Kidney capillary endothelial cell (primary cell): ENCODE measurements around the gene CD40LG.

Experiments used
- DNase-seq: peaks from one replicate; pipeline ENCODE4 v3.0.0-alpha.2; 2018; ENCODE audit warnings: low spot score

Gene CD40LG

DNA sequence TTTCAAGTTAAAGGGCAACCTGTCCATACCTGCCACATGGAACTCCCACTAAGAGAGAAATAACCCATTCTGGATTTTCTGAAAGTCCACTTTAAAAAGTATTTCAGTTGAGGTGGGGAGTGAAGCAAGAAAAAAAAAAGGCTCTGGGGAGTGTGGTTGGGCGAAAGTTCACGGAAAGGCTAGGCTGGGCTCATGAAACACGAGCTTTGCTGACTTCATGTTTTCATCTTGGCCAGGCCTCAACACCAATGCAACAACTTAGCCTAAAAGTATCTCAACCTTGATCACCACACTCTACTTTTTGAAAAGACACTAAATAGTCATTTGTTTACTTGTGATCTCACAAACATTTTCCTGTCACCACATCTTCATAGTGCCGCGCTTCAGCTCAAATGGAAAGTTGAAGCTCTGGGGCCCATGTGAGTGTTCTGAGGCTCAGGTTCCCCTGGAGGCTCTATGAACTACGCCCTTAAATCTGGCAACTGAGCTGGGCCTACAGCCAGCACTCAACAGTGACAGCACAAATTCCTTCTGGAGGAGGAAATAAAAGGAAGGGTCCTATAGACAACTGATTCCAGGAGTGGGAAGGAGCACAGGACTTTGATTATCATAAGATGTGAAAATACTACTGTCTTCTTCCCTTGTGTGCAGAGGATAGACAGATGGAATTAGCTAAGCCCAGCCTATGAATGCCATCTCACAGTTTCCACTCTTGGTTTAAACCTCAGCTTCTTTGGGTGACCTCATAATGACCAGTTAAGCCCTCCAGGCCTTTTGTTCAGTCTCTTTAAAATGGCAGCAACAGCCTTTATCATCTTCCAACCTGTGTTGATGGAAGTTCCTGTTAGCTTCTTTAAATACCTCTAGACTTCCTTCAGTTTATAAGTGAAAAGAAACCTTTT is 5.1 kb downstream of the CD40LG start:
- DNase-seq: no peak

DNA sequence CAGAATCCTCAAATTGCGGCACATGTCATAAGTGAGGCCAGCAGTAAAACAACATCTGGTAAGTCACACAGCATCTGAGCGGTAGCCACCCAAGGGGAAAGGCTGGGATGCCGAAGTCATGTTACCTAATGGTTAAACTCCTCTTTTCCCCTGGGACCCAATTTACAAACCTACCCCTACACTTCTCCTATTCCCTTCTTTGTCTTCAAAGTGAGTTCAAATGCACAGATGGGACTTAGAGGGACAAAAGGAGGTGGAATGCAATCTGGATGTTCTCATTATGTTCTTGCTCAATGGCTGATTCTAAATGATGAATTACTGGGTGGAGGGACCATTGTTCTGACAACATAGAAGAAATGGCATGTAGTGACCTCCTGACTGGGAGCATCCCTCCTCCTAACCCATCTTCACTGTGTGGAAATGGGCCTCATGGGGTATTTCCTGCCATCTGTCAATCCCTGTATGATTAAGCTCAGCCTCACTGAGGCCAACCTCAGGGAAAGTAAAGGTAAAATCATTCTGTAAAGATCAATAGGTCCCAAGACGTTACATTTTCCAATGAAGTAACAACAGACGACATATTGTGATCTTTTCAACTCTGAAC is 8.5 kb downstream of the CD40LG start:
- no peak for DNase-seq

DNA sequence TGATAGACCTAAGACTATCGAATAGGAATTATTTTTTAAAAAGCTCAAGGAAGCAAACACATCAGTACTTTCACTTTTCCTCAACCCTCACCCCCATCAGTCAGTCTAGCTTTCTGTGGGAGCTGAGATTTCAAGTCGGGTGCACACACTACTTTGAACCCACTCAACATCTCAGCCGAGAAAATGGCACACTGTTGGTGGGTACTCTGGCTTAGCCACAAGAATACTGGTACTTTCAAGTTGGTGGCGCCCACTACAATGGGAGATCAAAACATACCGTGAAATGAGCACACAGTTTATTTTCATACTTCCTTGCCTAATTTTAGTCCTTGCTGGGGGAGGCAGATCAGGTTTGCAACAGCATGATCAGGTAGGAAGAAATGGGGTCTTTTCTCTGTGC is 10.2 kb downstream of the CD40LG start:
- DNase-seq: no peak

DNA sequence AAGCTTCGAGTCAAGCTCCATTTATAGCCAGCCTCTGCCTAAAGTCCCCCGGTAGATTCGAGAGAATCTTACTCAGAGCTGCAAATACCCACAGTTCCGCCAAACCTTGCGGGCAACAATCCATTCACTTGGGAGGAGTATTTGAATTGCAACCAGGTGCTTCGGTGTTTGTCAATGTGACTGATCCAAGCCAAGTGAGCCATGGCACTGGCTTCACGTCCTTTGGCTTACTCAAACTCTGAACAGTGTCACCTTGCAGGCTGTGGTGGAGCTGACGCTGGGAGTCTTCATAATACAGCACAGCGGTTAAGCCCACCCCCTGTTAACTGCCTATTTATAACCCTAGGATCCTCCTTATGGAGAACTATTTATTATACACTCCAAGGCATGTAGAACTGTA is 11.2 kb downstream of the CD40LG start:
- DNase-seq: no peak

DNA sequence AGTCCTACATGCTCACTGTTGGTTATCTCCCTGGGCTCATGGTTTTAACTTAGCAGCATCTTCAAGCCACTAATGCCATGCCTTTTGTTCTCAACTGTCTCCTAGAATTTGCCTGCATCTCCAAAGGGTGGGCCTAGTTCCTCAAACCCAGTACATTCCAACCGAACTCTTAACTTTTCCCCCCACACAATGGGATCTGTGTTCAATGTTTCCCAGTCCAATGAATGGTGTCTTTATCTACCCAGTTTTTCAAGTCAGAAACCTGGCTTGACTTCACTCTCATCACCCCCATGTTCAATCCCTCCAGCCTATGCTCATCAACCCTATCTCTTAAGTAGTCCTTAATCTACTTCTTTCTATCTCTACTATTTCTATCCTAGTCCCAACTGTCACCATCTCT is 12.9 kb downstream of the CD40LG start:
- no peak for DNase-seq

DNA sequence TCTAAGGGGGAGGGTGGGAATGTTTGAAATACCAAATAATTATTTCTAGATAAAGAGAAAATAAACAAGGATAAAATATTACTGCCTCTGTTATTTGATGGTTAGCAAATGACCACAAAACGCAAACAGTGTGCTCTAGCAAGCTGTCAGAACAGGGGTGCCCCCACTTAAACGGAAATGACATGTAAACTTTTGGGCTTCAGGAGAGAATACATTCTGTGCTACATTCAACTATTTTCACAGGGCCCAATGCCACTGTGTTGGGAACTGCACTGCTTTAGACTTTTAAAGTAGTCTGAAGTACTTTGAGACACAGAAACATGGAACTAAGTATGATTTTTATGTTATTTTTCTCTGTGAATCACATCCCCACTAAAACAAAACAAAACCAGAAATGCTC is 14.1 kb downstream of the CD40LG start:
- DNase-seq: no peak

DNA sequence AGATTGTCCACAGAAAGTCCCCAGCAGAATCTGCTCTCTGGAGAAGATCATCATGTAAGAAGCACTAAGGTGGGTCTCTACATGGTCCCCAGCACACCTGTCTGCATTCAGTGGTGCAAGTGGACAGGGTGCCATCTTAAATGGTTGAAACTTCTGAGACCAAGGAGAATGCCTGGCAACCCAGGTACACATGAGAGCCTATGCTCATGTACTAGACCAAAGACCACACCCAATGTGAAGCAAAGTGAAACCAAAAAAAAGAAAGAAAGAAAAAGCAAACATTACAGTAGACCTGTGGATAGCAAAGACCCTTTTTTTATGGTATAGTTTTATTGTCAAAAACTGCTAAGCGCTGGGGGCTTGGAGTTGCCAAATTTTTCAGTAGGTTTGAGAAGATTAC is 15.0 kb downstream of the CD40LG start:
- no peak for DNase-seq

DNA sequence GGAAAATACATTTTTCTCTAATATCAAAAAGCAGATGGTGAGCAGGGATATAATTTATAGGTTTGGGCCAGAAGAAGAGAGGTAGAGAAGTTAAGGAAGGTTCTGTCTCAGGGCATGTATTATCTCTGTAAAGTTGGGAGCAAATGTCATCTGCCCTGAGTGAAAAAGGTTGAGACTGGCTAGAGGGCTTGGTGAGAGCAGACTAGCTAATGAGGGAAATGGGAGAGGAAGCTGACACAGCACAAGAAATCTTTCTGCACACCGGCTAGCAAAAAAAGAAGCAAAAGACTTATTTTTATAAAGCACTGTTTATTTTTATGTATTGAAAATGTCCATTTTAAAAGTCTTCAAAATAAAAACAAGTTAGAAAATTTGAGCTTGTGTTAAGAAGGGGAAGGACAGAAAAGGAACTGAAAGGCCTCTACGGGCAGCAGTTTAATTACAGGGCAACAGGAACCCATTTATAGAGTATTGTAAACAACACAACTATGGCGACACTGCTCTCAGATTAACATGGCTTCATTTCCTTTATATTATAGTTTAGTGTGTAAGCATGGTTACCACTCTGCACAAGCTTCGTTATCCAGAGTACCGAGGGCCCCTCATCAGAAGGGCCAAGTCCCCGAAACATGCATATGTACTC is 17.4 kb downstream of the CD40LG start:
- DNase-seq: no peak

DNA sequence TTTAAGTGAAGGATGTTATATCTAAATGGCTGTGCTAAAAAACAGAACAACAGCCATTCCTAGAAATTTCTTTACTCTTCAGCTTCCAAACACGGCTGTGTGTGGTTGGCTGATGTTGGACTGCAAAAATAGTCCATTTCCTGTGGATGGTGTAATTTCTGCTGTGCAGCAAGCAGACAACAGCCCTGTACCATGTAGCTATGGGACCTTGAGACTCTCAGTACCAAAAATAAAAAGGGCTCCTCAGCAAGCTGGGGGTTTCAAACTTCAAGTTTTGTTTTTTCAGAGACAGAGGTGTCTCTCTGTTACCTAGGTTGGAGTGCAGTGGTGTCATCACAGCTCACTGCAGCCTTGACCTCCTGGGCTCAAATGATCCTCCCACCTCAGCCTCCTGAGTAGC is 18.1 kb downstream of the CD40LG start:
- DNase-seq: no peak

DNA sequence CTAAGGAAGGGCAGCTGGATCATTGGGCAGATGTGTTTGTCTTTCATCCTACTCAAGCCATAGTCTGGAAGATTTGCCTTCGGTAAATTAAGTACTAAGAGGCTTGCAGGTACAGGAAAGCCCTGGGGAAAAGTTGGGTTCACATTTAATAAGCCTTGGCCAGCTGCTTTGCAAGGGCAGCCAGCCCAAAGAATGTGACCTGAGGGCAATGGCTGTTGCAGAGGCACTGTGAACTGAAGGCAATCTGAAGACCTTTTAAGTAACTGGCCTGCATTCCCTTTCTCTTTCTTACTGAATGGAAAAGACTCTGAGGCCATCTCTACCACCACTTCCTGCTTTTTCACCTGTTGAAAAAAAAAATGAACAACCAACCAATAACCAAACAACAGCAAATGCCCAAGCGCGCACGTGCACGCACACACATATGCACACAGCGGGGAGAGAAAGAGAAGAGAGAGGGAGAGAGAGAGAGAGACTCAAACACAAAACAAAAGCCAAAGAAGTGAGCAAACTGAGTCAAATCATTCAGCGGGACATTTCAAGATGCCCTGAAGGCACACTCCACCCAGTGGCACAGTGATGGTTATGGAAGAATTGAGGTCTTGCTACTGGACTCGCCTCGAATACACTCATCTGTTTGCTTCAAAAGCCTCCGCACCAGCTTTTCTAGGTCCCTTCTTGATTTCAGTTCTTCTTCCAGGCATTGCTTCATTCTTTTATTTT is 19.6 kb downstream of the CD40LG start:
- no peak for DNase-seq

DNA sequence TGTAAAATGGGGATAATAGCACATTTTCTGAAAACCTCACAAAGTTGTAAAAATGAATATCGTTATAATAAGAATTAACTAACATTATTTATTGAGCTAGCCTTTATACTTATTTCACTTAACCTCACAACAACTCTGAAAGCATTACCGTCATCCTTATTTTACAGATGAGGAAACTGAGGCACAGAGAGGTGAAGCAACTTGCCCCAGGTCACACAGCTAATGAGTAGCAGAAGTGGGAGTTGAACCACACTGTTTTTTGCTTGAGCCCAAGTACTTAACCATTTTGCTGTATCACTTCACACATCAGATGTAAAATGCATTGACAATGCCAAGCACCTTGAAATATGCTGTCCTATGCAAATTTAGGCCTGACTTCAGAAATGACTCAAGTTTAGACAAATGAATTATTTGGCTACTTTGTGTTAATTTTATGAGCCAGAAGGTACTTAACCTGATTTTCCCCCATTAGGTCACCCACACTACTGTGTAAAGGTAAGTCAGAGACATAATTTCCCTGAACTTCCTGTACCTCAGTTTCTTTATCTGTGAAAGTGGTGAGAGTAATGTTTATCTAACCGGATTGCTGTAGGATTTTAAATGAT is 23.1 kb downstream of the CD40LG start:
- DNase-seq: no peak

DNA sequence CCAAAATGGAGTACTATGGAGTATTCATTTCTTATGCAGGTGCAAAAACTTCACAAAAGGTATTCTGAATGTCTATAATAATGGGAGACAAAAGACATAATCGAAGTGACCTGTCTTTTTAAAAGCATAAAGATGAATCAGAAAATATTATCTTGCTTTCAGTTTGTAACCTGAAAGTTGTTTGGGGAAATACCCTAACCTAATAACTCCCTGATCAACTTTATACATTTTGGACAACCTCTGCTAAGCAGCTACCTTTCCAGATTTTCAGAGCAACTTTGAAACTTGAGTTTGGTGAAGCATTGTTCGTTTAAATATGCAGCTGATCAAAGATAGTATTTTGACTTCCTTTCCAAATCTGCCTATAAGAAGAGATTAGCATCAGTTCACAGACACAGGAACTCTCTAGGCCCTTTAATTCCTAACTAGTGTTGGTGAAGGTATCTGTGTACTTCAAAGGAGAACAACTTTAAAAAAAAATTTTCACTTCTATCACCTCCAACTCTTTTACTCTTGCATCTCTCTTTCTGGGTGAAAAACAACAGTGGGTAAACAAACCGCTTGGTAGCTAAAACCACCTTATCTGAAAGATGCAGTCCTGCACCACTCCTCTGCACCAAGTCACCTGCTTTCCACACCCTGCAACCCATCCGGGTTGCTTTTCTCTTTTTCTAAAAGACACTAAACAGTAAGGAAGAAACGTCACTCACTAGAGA is 26.5 kb downstream of the CD40LG start:
- DNase-seq: no peak

DNA sequence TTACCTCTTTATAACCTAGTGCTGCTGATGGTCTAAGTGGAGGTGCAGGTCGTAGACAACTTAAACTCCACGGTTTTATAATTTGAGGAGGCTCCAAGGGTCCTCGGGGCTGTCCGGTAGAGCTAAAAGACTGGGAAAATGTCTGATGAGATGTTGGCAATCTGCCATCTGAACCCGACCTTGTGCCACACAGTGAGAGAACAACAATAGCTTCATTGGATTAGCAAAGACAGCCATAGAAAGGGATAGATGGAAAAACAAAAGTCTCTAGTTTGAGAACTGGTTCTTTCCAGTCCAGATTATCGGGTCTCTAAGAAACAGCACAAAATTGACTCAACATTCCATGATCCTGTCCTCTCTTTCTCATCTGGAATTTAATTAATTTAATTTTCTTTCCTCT is 31.6 kb downstream of the CD40LG start:
- DNase-seq: no peak

DNA sequence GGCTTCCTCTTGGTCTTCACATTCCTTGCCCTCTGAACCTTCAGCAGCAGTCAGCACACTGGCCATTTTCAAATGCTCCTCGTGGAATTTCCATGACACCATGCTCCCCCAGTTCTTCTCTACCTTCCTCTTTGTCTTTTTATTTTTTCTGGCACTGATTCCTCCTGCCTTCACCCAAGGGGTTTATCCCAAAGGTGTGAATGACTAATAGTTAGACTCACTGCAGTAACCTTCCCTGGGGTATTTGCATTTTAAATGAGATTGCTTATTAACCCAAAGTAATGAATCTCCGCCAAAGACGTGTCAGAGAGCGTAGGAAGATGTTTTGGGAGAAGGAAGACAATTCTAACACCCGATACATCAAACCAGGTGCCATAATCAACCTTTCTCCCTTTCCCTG is 36.2 kb downstream of the CD40LG start:
- DNase-seq: no peak

DNA sequence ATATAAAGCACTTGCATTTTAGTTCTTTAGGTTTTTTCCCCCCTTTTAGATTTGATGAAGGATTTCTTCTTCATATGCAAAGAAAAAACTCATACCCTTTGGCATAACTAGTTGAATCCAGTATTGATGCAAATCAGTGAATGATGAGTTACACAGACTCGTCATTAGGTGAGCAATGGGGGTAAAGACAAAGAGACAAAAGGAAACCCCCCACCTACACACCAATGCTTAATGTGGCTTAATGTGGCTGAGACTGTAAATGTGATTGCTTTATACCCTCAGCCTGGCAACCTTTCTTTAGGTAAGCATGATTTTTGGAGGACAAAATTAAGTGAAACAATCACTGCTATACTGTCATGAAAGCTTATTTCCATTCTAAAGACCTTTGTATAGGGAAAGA is 39.5 kb downstream of the CD40LG start:
- DNase-seq: no peak

DNA sequence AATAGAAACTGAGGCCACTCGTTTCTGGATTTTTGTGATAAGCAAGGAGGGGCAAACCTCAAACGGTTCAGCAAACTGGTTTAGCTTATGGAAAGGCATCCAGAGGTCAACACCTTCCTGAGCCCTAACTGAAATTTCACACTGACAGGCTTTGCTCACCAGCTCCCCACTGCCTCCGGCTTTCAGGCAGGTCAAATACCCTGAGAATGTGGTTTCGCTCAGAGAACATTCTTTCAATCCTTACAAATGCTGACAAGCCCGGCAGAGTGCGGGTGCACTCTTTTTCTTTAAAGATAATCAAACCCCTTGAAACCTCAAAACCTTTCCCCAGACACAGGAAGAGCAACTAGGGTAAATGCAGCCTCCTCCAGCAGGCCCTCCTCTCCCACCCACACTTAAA is 41.5 kb downstream of the CD40LG start:
- no peak for DNase-seq

DNA sequence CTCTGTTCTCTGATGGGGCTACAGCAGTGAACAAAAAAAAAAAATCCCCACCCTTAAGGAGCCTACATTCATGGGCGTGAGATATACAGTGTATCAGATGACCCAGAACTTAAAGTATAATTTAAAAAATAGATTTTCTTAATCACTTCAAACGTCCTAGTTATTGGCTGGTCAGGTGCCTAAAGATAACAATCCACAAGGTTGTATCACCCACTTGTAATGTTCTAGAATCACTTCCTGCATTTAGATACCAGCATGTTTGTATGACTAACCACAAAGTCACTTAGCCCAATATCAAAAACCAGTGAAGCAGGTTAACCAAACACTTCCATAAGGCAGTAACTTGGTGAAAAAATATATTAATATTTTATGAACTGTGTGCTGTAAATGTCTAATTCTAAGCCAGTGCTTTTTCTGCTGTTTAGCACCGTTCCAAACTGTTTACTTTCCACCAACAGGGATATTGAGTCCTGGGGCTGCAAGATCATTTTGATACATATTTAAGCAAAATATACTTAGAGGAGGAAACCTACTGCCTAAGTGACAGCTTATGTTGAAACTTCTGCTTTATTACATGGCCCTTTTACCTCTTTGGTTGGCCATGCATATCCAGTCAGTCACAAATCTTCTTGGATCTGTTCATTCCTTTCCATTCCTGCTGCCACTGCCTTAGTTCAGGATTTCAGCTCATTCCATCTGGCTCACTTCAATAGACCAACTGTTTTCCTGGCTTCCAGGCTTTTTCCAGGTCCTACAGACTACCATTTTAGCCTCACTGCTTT is 43.3 kb downstream of the CD40LG start:
- DNase-seq: peak; percentile 2

DNA sequence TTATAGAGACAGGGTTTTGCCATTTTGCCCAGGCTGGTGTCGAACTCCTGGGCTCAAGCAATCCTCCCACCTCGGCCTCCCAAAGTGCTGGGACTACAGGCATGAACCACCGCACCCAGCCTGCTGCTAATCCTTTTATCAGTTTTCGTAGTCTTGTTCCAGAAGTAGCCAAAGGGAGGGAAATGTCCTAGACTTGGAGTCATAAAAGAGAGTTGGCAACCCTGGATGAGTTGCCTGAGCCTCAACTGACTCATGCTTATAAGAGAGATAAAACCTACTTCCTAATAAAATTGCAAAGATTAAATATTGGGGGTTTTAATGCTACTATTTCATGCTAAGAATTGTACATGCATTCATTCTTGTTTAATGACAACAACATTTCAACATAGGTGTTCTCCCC is 44.3 kb downstream of the CD40LG start:
- no peak for DNase-seq

DNA sequence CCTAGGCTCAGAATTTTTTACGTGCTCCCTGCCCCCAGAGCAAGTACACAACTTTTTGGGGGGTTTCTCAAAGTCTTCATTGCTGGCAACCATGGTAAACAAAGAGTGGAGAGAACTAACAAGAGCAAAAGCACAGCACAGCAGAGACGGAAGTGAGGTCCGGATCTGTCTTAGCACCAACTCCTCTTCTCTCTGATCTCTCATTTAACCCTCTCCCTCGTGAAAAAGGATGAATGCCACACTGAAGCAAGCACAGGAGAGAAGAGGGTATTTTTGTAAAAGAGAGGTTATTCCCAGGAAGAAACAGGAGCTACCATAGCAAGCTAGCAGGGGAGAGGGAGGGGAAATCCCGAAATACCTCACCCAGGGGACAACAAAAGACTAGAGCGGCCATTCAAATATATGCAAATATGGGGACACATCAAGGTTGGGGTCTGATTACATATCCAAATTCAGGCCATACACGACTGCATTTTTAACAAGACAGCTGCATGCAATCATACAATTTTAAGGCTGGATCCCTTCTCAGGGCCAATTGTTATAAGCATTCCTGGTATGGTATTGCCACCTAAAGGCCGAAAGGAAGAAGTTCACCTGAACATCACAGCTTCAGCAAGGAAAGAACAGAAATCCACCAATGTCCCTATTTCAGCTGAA is 46.6 kb downstream of the CD40LG start:
- peak; percentile 40 for DNase-seq

DNA sequence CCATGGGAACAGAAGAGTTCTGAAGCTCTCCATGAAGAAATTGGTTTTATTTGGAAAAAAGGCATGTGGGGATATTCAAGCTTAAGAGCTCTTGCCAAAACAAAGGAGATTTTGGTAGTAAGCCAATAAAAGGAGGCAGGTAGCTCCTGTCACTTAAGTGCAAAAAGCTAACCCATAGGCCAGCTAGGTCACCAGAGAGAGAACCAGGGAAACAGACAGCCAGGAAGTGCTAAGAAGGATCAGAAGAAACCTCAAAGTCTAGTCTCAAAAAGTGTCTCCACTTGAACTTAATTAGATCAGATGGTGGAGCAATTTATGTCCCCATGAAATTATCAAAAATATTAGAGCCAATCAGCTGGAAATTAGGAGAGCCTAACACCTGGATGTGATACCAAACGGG is 49.2 kb downstream of the CD40LG start:
- DNase-seq: no peak
